OCI-LY3 (cell line): Measurements from ENCODE around the gene EVX1.

Source experiments
- H2AFZ ChIP-seq: fragments of 200-600, 300-600 bp; shearing (Covaris generic); 2 replicates; pipeline ENCODE4 v1.6.0; 2014; ENCODE audit warnings: antibody characterized with exemption, low read depth, low read length
- H3K27ac ChIP-seq: fragments of 200-600, 300-600 bp; sonication (generic); 2 replicates; pipeline ENCODE4 v1.5.1; 2014; ENCODE audit warnings: mild to moderate bottlenecking, low read length, moderate library complexity, mixed read lengths
- H3K27me3 ChIP-seq: fragments of 200-600, 300-600 bp; sonication (generic); 2 replicates; pipeline ENCODE4 v1.6.1; 2014; ENCODE audit warnings: low read depth, low read length, mixed read lengths
- H3K36me3 ChIP-seq: fragments of 200-600, 300-600 bp; sonication (generic); replicated peaks from 2 replicates; pipeline ENCODE3; 2014; ENCODE audit warnings: low read depth, low read length, mixed read lengths
- H3K4me1 ChIP-seq: fragments of 300-600, 200-600 bp; sonication (generic); 2 replicates; pipeline ENCODE4 v1.6.1; 2014; ENCODE audit warnings: low read length, mixed read lengths
- H3K4me2 ChIP-seq: fragments of 200-600, 300-600 bp; sonication (generic); 2 replicates; pipeline ENCODE4 v1.6.1; 2014; ENCODE audit warnings: low read length, mixed read lengths
- H3K4me3 ChIP-seq: fragments of 300-600, 200-600 bp; sonication (generic); 2 replicates; pipeline ENCODE4 v1.5.1; 2014; ENCODE audit warnings: antibody characterized with exemption, mild to moderate bottlenecking, low read length, moderate library complexity
- H3K79me2 ChIP-seq: fragments of 300-600, 200-600 bp; shearing (Covaris generic); 2 replicates; pipeline ENCODE4 v1.6.1; 2014; ENCODE audit warnings: mild to moderate bottlenecking, low read length, mixed read lengths
- H3K9ac ChIP-seq: fragments of 300-600, 200-600 bp; shearing (Covaris generic); 2 replicates; pipeline ENCODE4 v1.6.0; 2014; ENCODE audit warnings: mild to moderate bottlenecking, low read length, moderate library complexity
- H3K9me3 ChIP-seq: fragments of 200-600, 300-600 bp; shearing (Covaris generic); 2 replicates; pipeline ENCODE4 v1.6.1; 2014; ENCODE audit warnings: low read length, mixed read lengths; ENCODE audit not compliant: insufficient read depth
- H4K20me1 ChIP-seq: fragments of 200-600, 300-600 bp; sonication (generic); 2 replicates; pipeline ENCODE4 v1.6.1; 2016; ENCODE audit warnings: low read length, mixed read lengths; ENCODE audit not compliant: insufficient read depth
- CTCF ChIP-seq: fragments of 200-600, 300-600 bp; sonication (generic); IDR thresholded peaks from 2 replicates; pipeline ENCODE4 v1.5.1; 2014; ENCODE audit warnings: antibody characterized with exemption, low read length, low read depth
- EZH2phosphoT487 ChIP-seq: fragments of 200-600 bp; shearing (Covaris generic); IDR thresholded peaks from 2 replicates; pipeline ENCODE4 v1.6.1; 2018; ENCODE audit warnings: antibody characterized with exemption, mixed run types, low read depth

EVX1 gene

DNA sequence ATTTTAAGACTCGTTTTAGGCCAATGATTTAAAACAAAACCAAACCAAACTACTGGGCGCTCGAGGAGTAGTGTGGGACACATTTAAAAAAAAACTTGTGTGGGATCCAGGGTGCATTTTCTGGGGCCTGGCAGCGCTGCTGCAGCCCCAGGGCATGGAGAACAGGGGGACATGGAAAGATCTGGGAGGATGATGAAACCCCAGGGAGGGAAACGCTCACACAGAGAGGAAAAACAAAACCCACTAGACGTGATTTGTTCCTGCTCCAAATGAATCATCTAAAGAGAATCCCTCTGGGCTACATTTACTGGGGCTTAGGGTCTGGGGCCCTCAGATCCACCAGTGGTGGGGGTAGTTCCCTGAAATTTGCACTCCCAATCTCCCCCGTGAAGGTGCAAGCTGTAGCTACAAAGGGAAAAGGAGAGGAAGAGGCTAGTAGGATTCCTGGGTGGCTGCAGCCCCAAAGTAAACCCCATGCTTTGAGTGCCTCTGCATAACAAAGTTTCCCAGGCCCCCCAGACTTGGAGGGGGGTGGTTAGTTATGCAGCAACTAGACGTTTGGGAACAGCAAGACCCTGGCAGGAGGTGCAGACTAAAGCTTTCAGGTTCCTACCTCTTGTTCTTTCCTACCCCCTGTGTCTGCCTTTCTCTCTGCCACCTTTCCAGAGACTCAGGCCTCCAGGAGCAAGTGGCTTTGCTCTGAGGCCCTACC lies 28.2 kb upstream of the EVX1 start:
- Histone ChIP-seq H3K27me3 (no peaks in the 10 kb centered on the region), H3K9me3 (no peaks in the 10 kb centered on the region), H3K4me2 (no peak overlapping the region), H3K9ac (no peak overlapping the region), H3K79me2 (no peaks in the 10 kb centered on the region), H3K36me3 (no peaks in the 10 kb centered on the region), H2AFZ (no peak overlapping the region), H3K4me3 (no peak overlapping the region), H4K20me1 (no peaks in the 10 kb centered on the region), H3K4me1 (no peaks in the 10 kb centered on the region), H3K27ac (no peak overlapping the region)
- TF ChIP-seq EZH2phosphoT487 (no peak), CTCF (no peak)

DNA sequence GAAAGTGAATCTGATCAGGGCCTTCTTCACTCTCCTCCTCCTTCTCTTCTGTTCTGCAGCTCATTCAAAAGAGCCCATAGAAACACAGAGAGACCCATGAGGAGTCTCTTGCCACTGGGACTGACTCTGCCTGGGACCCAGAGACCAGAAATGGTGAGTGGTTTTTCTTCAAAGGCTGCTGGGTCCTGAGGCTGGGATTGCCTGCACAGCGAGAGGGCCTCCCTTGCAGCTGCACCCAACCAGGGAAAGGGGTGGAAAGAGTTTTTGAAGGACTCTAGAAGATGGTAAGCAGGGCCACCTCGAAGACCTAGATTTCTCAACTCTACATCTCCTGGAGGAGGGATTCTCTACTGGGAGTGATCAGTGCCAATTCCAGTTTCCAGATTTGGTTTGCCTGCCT lies 27.2 kb upstream of the EVX1 start:
- H3K9me3 ChIP-seq: no peaks in the 10 kb centered on the region

GRCh38 chr7:27217951-27218350 lies 24.7 kb upstream of the EVX1 start:
- H4K20me1 ChIP-seq: no peaks in the 10 kb centered on the region
- no peak overlapping the region for H3K4me2 ChIP-seq
- peaks cover 13% of the 10 kb centered on the region for H3K4me1 ChIP-seq
- H3K27ac ChIP-seq: no peak overlapping the region
- no peak for TF ChIP-seq CTCF
- TF ChIP-seq EZH2phosphoT487: no peak
- H3K9me3 ChIP-seq: no peaks in the 10 kb centered on the region
- H3K9ac ChIP-seq: no peak overlapping the region
- H2AFZ ChIP-seq: no peak overlapping the region
- no peaks in the 10 kb centered on the region for H3K79me2 ChIP-seq
- H3K27me3 ChIP-seq: peaks cover 10% of the 10 kb centered on the region
- no peak overlapping the region for H3K4me3 ChIP-seq
- H3K36me3 ChIP-seq: no peaks in the 10 kb centered on the region

More for the DNA sequence above, 27.2 kb upstream of the EVX1 start:
- no peak for TF ChIP-seq CTCF
- TF ChIP-seq EZH2phosphoT487: no peak
- no peak overlapping the region for H3K4me2 ChIP-seq
- no peak overlapping the region for H2AFZ ChIP-seq
- no peak overlapping the region for H3K4me3 ChIP-seq
- H3K79me2 ChIP-seq: no peaks in the 10 kb centered on the region
- H3K27me3 ChIP-seq: no peaks in the 10 kb centered on the region
- H4K20me1 ChIP-seq: no peaks in the 10 kb centered on the region
- no peaks in the 10 kb centered on the region for H3K36me3 ChIP-seq
- no peak overlapping the region for H3K27ac ChIP-seq
- H3K4me1 ChIP-seq: no peaks in the 10 kb centered on the region
- no peak overlapping the region for H3K9ac ChIP-seq

GRCh38 chr7:27219821-27220220 lies 22.8 kb upstream of the EVX1 start:
- H3K9me3 ChIP-seq: no peaks in the 10 kb centered on the region
- H2AFZ ChIP-seq: no peak overlapping the region
- H3K9ac ChIP-seq: no peak overlapping the region
- no peak overlapping the region for H3K27ac ChIP-seq
- no peak overlapping the region for H3K4me3 ChIP-seq
- H3K4me1 ChIP-seq: peaks cover 13% of the 10 kb centered on the region
- TF ChIP-seq EZH2phosphoT487 (no peak), CTCF (no peak)
- H3K4me2 ChIP-seq: no peak overlapping the region
- no peaks in the 10 kb centered on the region for H3K36me3 ChIP-seq
- peaks cover 20% of the 10 kb centered on the region for H3K27me3 ChIP-seq
- H3K79me2 ChIP-seq: no peaks in the 10 kb centered on the region
- no peaks in the 10 kb centered on the region for H4K20me1 ChIP-seq
